Trophoblast cell (in vitro differentiated cells and primary cell): ENCODE results near the gene IPO11.

Experiments used
- DNase-seq, 2 donors: peaks; one replicate each; pipeline ENCODE4 v3.0.0-alpha.2; 2016
- H2AFZ ChIP-seq: 2 replicates; pipeline ENCODE4 v1.6.1; 2013; ENCODE audit warnings: low read length, moderate library complexity, mild to moderate bottlenecking; ENCODE audit not compliant: insufficient read depth, poor library complexity
- H2AK5ac ChIP-seq: 2 replicates; pipeline ENCODE4 v1.6.1; 2013; ENCODE audit warnings: mild to moderate bottlenecking, low read length
- H2BK120ac ChIP-seq: 2 replicates; pipeline ENCODE4 v1.6.1; 2013; ENCODE audit warnings: low read length, mild to moderate bottlenecking, moderate library complexity; ENCODE audit not compliant: insufficient read depth, poor library complexity
- H2BK12ac ChIP-seq: 2 replicates; pipeline ENCODE4 v1.6.1; 2013; ENCODE audit warnings: mild to moderate bottlenecking, low read length, moderate library complexity
- H2BK5ac ChIP-seq: 2 replicates; pipeline ENCODE4 v1.6.1; 2013; ENCODE audit warnings: low read length, low read depth, moderate library complexity, mild to moderate bottlenecking; ENCODE audit not compliant: poor library complexity
- H3K14ac ChIP-seq: 2 replicates; pipeline ENCODE4 v1.6.1; 2013; ENCODE audit warnings: mild to moderate bottlenecking, low read length
- H3K18ac ChIP-seq: 2 replicates; pipeline ENCODE4 v1.6.1; 2013; ENCODE audit warnings: mild to moderate bottlenecking, low read length
- H3K23ac ChIP-seq: 2 replicates; pipeline ENCODE4 v1.6.1; 2013; ENCODE audit warnings: low read length
- H3K27ac ChIP-seq: 2 replicates; pipeline ENCODE4 v1.5.1; 2013; ENCODE audit warnings: low read depth, mild to moderate bottlenecking, inconsistent platforms, low read length, moderate library complexity
- H3K27me3 ChIP-seq: 2 replicates; pipeline ENCODE4 v1.6.1; 2013; ENCODE audit warnings: inconsistent platforms, mild to moderate bottlenecking, low read length, moderate library complexity; ENCODE audit not compliant: insufficient read depth
- H3K36me3 ChIP-seq, 2 experiments: 1 replicate in 1 of 2; 2 replicates in 1 of 2; pipeline ENCODE4 v1.6.1; 2013; ENCODE audit warnings: low read length in 2 of 2, mild to moderate bottlenecking in 2 of 2, moderate library complexity in 1 of 2; ENCODE audit not compliant: insufficient read depth in 2 of 2, control insufficient read depth in 1 of 2
- H3K4ac ChIP-seq: 2 replicates; pipeline ENCODE4 v1.6.1; 2013; ENCODE audit warnings: low read depth, mild to moderate bottlenecking, low read length, moderate library complexity
- H3K4me1 ChIP-seq, 2 experiments: 1 replicate in 1 of 2; 2 replicates in 1 of 2; pipeline ENCODE4 v1.6.1; 2013; ENCODE audit warnings: low read length in 2 of 2, mild to moderate bottlenecking in 2 of 2, moderate library complexity in 1 of 2; ENCODE audit not compliant: insufficient read depth in 2 of 2, control insufficient read depth in 1 of 2
- H3K4me2 ChIP-seq: 2 replicates; pipeline ENCODE4 v1.6.1; 2013; ENCODE audit warnings: inconsistent platforms, mild to moderate bottlenecking, low read length, moderate library complexity
- H3K4me3 ChIP-seq: 2 replicates; pipeline ENCODE4 v1.5.1; 2013; ENCODE audit warnings: mild to moderate bottlenecking, low read depth, low read length, inconsistent platforms
- H3K79me1 ChIP-seq: one replicate; pipeline ENCODE4 v1.6.1; 2013; ENCODE audit warnings: low read length
- H3K79me2 ChIP-seq: 2 replicates; pipeline ENCODE4 v1.6.1; 2013; ENCODE audit warnings: low read length, mild to moderate bottlenecking; ENCODE audit not compliant: control insufficient read depth, insufficient read depth, poor library complexity
- H3K9ac ChIP-seq: 2 replicates; pipeline ENCODE4 v1.6.1; 2013; ENCODE audit warnings: mild to moderate bottlenecking, low read length
- H3K9me3 ChIP-seq: 2 replicates; pipeline ENCODE4 v1.6.1; 2013; ENCODE audit warnings: low read depth, mild to moderate bottlenecking, control low read depth, inconsistent platforms, low read length; ENCODE audit not compliant: insufficient read depth
- H4K12ac ChIP-seq: 2 replicates; pipeline ENCODE4 v1.6.1; 2013; ENCODE audit warnings: low read depth, mild to moderate bottlenecking, low read length, moderate library complexity
- H4K8ac ChIP-seq: 2 replicates; pipeline ENCODE4 v1.6.1; 2013; ENCODE audit warnings: low read depth, mild to moderate bottlenecking, low read length, moderate library complexity
- H4K91ac ChIP-seq: one replicate; pipeline ENCODE4 v1.6.1; 2013; ENCODE audit warnings: low read depth, mild to moderate bottlenecking, low read length, moderate library complexity
- WGBS: extraction: QIAGEN DNeasy Blood & Tissue Kit; methylation state at CpG from one replicate; pipeline ENCODE4 v1.1.7; 2013; ENCODE audit warnings: missing lambda C conversion rate; ENCODE audit not compliant: insufficient read length, insufficient coverage; ENCODE audit errors: extremely low coverage; 5-methylcytosine and 5-hydroxymethylcytosine counted together

IPO11 gene

DNA sequence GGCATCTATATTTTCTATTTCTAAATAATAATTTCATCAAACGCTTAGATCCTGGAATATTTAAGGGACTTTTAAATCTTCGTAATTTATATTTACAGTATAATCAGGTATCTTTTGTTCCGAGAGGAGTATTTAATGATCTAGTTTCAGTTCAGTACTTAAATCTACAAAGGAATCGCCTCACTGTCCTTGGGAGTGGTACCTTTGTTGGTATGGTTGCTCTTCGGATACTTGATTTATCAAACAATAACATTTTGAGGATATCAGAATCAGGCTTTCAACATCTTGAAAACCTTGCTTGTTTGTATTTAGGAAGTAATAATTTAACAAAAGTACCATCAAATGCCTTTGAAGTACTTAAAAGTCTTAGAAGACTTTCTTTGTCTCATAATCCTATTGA lies 167.2 kb downstream of the IPO11 start:
- Histone ChIP-seq H4K91ac (no peak overlapping the region), H3K14ac (no peak overlapping the region), H3K18ac (no peak overlapping the region), H3K79me2 (no peaks in the 10 kb centered on the region), H3K27ac (no peak overlapping the region), H2BK5ac (no peak overlapping the region), H2BK120ac (no peak overlapping the region), H3K9ac (no peak overlapping the region), H2AFZ (no peak overlapping the region), H4K12ac (no peak overlapping the region), H2BK12ac (no peak overlapping the region), H3K23ac (no peak overlapping the region), H3K27me3 (no peaks in the 10 kb centered on the region), H4K8ac (no peak overlapping the region), H3K79me1 (no peaks in the 10 kb centered on the region), H2AK5ac (no peak overlapping the region), H3K36me3 (no peaks in the 10 kb centered on the region), H3K4me3 (no peak overlapping the region), H3K9me3 (no peaks in the 10 kb centered on the region), H3K4ac (no peak overlapping the region), H3K4me1 (no peaks in the 10 kb centered on the region), H3K4me2 (no peak overlapping the region)
- no peak for DNase-seq
- no CpG with 5 or more reads among the region's 5 CpGs for WGBS

DNA sequence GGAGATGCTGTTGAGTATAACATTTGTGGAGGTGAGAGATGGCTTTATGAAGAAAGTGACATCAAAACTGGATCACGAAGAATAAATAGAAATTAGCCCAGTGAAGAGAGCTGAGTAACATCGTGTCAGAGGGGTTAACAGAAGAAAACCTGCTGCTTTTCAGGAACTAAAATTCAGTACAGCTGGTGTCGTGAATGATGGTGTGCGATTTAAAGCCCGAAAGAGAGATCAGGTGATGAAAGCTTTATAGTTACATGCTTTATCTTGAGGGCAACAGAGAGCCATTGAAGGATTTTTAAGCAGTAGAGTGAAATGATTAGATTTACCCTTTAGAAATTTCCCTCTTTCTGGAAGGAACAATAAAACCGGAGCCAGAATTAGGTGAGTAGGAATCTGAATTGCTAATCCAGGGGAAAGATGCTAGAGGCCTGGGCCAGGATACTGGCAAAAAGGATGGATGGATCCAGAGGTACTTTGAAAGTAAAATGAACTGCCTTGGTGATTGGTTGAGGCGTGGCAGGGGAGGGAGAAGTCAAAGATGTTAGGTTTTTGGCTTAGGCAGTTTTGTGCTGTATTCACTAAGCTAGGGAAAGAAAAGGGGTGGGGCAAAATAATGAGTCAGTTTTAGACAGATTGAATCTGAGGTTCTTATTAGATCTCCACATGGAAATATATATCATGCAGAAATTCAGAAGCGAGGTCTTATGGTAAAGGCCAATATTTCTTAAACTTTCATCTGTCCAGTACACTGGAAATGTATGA lies 169.5 kb downstream of the IPO11 start:
- Histone ChIP-seq H3K36me3 (no peaks in the 10 kb centered on the region), H3K27ac (no peak overlapping the region), H3K4me3 (no peak overlapping the region), H3K4me2 (no peak overlapping the region), H3K79me1 (no peaks in the 10 kb centered on the region), H3K14ac (no peak overlapping the region), H3K23ac (no peak overlapping the region), H2AFZ (no peak overlapping the region), H3K79me2 (no peaks in the 10 kb centered on the region), H2BK5ac (no peak overlapping the region), H3K9me3 (no peaks in the 10 kb centered on the region), H2AK5ac (no peak overlapping the region), H2BK12ac (no peak overlapping the region), H3K9ac (no peak overlapping the region), H3K18ac (no peak overlapping the region), H3K27me3 (no peaks in the 10 kb centered on the region), H3K4me1 (no peaks in the 10 kb centered on the region), H2BK120ac (no peak overlapping the region), H3K4ac (no peak overlapping the region), H4K91ac (no peak overlapping the region), H4K8ac (no peak overlapping the region), H4K12ac (no peak overlapping the region)
- WGBS = no CpG with 5 or more reads among the region's 8 CpGs
- DNase-seq = no peak

DNA sequence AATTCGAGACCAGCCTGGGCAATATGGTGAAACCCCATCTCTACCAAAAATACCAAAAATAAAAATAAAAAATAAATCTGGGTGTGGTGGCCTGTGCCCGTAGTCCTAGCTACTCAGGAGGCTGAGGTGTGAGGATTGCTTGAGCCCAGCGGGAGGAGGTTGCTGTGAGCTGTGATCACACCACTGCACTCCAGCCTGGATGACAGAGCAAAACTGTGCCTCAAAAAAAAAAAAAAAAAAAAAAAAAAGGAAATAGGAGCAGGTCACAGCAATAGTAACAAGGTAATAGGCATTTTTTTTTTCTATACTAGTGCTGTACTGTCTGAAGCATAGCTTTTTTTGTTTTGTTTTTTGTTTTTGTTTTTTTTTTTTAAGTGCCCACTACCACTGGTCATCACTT lies 171.8 kb downstream of the IPO11 start:
- H3K14ac ChIP-seq = no peak overlapping the region
- no peak overlapping the region for H3K27ac ChIP-seq
- H3K79me1 ChIP-seq = no peaks in the 10 kb centered on the region
- no peaks in the 10 kb centered on the region for H3K9me3 ChIP-seq
- H3K4me1 ChIP-seq = no peaks in the 10 kb centered on the region
- H3K27me3 ChIP-seq = no peaks in the 10 kb centered on the region
- H3K79me2 ChIP-seq = no peaks in the 10 kb centered on the region
- H3K4me2 ChIP-seq = no peak overlapping the region
- no peak overlapping the region for H3K4me3 ChIP-seq
- no peak overlapping the region for H3K23ac ChIP-seq
- H2AFZ ChIP-seq = no peak overlapping the region
- no peak for DNase-seq
- no peak overlapping the region for H3K18ac ChIP-seq
- H4K8ac ChIP-seq = no peak overlapping the region
- H4K91ac ChIP-seq = no peak overlapping the region
- no peak overlapping the region for H3K4ac ChIP-seq
- H2BK120ac ChIP-seq = no peak overlapping the region
- H3K9ac ChIP-seq = no peak overlapping the region
- no CpG with 5 or more reads among the region's 3 CpGs for WGBS
- no peaks in the 10 kb centered on the region for H3K36me3 ChIP-seq
- H2AK5ac ChIP-seq = no peak overlapping the region
- no peak overlapping the region for H2BK5ac ChIP-seq
- no peak overlapping the region for H4K12ac ChIP-seq
- no peak overlapping the region for H2BK12ac ChIP-seq

DNA sequence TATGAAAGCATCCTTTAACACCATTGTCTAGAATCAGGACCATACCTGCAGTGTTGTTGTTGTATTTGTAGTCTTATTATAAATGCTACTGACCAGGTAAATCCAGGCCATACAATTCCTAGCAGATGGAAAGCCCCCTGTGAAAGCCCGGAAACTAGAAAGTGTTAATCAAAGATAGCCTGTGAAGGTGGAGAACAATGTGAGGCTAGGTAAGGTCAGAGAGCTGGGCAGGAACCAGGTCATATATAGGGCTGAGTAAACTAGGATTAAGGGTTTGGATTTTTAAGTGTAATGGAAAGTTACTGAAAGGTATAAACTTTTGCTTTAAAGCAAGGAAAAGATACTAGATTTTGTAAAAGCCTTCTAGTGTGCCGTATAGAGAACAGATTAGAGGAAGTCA lies 172.7 kb downstream of the IPO11 start:
- Histone ChIP-seq H2BK12ac (no peak overlapping the region), H2BK120ac (no peak overlapping the region), H3K27ac (no peak overlapping the region), H3K4me1 (no peaks in the 10 kb centered on the region), H4K12ac (no peak overlapping the region), H3K79me2 (no peaks in the 10 kb centered on the region), H3K9me3 (no peaks in the 10 kb centered on the region), H2AK5ac (no peak overlapping the region), H3K14ac (no peak overlapping the region), H3K23ac (no peak overlapping the region), H3K36me3 (no peaks in the 10 kb centered on the region), H3K4me3 (no peak overlapping the region), H2BK5ac (no peak overlapping the region), H3K79me1 (no peaks in the 10 kb centered on the region), H4K8ac (no peak overlapping the region), H4K91ac (no peak overlapping the region), H2AFZ (no peak overlapping the region), H3K27me3 (no peaks in the 10 kb centered on the region), H3K4me2 (no peak overlapping the region), H3K9ac (no peak overlapping the region), H3K18ac (no peak overlapping the region), H3K4ac (no peak overlapping the region)
- WGBS = no CpG with 5 or more reads among the region's 2 CpGs
- no peak for DNase-seq
